OCI-M2 (cell line): ENCODE data around the gene MYO18B.

Source experiments
- DNase-seq: peaks from one replicate; lab custom pipeline; 2025; ENCODE audit not compliant: unreplicated experiment; lab: John Stamatoyannopoulos, UW

Gene MYO18B

DNA sequence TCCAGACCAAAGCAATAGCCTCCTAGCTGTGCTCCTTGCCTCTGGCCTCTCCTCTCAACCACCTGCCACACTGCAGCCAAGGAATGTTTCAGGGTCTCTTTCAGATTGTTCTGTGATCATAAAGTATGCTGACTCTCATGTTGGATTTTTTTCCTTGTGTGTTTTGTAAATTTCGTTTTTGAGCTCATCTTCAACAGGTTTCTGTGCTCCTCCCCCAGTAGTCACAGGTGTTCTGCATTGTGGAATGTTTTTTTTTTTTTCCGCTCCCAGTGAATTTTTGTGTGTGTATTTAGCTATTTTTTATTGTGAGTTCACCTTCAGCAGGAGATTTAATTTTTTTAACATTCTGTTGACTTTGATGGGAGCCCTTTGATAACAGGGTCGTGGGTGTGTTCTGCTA, 153.7 kb downstream of the MYO18B start:
- no peak for DNase-seq

DNA sequence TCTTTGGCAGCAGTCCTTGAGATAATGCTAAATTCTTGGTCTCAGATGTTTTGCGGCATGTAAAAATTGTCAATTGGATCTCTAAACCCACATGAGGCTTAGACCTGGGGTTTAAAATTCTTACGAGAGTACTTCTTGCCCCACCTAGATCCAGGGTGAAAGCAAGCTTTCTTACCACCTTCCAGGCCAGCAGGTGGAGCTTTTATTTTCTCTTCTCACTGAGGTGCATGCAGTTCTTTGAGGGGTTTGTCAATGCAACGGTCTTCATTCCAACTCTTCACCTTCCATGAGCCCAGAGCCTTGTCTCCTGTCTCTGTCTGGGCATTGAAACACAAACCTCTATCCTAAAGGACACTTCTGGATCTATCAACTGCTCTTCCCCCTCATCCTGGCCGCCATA, 154.1 kb downstream of the MYO18B start:
- no peak for DNase-seq

- DNase-seq: no peak
Observed at GRCh38 chr22:25896592-25896991, 154.6 kb downstream of the MYO18B start.

GRCh38 chr22:25898707-25899365, 156.8 kb downstream of the MYO18B start:
- DNase-seq: no peak

- no peak for DNase-seq
Observed at GRCh38 chr22:25899566-25899965, 157.6 kb downstream of the MYO18B start.

GRCh38 chr22:25900390-25900789, 158.4 kb downstream of the MYO18B start:
- DNase-seq: no peak

DNA sequence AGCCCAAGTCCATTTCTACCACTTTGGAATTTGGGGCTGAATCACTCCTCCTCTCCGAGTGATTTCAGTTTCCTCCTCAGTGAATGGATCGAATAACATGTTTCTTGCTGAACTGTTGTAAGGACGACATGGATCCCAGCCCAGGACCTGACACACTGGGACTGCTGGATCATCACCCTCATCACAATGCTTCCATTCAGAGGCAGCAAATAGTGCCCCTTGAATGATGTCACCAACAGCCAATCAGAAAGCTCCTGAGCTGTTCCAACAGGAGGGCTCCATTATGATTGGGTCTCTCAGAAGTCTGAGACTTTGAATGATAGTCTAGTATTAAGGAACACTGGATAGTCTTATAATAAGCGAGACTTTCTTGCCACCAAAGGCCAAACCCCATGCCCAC, 158.9 kb downstream of the MYO18B start:
- DNase-seq: no peak

- DNase-seq: no peak
Observed at GRCh38 chr22:25902402-25902801, 160.4 kb downstream of the MYO18B start.

GRCh38 chr22:25903294-25903693, 161.3 kb downstream of the MYO18B start:
- no peak for DNase-seq

GRCh38 chr22:25908212-25908611, 166.2 kb downstream of the MYO18B start:
- DNase-seq: no peak

- DNase-seq: no peak
Observed at GRCh38 chr22:25908755-25909154, 166.8 kb downstream of the MYO18B start.

DNA sequence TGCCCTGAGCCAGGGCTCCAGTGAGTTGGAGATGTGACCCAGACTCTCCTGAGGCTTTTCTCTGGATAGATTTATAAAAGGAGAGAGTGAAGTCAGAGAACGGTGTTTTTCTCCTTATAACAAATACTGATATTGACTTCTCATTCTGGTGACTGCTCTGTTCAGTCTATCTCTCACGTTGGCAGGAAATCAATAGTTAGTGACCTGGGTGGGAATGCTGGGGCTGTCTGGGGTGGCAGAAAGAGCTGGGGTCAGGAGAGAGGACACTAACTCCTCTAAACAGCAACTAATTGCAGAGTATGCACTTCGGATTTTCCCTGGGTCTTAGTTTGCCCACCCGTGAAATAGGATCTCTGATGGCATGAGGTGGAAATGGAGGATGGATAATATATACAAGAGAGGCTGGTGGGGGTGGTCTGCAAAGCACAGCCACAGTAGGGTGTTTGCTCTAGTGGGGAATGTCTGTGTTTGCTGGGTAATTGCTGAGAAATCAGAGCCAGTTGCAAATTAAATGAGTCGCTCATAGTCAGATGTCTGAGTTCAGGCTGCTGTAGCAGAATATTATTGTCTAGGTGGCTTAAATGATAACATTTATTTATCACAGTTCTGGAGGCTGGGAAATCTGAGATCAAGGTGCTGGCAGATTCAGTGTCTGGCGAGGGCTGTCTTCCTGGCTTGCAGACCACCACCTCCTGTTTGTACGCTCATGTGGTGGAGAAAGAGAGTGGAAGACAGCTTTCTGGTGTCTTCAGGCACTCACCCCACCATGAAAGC, 167.8 kb downstream of the MYO18B start:
- DNase-seq: no peak

- DNase-seq: no peak
Observed at GRCh38 chr22:25911243-25911972, 169.4 kb downstream of the MYO18B start.

GRCh38 chr22:25919452-25919851, 177.5 kb downstream of the MYO18B start:
- no peak for DNase-seq

DNA sequence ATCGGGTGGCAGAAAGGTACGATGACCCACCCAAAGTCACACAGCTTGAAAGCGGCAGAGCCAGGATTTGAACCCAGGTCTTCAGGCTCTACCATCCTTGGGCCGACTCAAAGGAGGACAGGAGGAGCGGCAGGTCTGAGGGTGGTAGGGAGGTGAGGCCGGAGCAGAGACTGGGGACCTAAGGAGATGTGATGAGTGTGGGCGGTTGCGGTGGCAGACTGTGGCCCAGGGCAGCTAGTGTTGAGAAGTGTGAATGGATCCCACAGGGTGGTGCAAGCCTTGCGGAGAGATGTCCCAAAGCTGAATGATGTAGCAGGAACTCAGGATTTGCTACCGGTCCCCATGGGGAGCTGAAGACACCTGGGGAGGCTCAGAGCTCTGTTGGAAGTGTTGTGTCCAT, 180.2 kb downstream of the MYO18B start:
- no peak for DNase-seq

DNA sequence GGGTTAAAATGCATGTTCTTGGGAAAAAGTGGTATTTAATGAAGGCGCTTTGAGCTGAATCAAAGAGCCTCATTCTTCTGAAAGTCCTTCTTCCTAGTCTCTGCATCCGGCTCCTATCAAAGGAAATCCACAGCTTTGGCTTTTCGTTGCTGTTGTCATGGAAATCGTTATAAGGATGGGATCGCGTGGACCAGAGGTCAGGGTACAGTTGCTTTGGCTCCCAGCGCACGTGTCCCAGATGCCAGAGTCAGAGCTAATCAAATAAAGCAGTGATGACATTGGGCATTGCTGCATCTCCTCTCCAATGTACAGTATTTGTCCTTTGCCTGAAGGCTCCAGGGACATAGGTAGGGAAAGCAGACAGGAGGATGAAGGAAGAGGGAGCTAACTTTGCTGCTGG, 181.9 kb downstream of the MYO18B start:
- DNase-seq: no peak

DNA sequence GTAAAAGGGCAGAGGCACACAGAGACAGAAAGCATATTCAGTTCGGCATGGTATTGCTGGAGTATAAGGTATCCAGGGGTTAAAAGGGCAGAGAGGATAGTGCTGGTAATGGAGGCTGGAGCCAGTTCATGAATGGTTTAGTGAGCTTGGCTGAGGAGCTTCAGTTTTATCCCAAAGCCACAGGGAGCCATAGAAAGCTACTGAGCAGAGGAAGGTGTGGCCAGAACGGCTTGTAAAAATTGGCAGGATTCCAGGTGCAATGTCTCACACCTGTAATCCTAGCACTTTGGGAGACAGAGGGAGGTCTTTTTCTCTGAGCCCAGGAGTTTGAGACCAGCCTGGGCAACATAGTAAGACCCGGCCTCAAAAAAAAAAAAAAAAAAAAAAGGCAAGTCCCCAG, 186.1 kb downstream of the MYO18B start:
- DNase-seq: no peak

- no peak for DNase-seq
Observed at GRCh38 chr22:25929321-25929878, 187.4 kb downstream of the MYO18B start.

DNA sequence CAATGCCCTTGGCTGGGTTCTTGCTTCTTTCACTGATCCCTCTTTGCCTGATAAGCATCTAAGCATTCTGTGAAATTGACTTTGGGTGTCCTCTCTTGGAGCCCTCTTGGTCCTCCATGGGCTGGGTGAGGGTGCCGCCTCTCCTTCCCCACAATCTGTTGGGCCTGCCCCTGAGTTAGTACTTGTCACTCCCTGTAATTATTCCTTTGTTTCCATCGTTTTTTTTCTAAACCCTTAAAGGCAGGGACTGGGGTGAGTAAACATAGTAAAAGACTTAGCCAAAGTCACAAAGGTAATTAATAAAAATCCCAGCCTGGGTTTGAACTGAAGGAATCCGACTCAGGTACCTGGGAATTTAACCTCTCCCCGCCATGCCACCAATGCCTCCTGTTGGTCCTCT, 188.1 kb downstream of the MYO18B start:
- DNase-seq: no peak

DNA sequence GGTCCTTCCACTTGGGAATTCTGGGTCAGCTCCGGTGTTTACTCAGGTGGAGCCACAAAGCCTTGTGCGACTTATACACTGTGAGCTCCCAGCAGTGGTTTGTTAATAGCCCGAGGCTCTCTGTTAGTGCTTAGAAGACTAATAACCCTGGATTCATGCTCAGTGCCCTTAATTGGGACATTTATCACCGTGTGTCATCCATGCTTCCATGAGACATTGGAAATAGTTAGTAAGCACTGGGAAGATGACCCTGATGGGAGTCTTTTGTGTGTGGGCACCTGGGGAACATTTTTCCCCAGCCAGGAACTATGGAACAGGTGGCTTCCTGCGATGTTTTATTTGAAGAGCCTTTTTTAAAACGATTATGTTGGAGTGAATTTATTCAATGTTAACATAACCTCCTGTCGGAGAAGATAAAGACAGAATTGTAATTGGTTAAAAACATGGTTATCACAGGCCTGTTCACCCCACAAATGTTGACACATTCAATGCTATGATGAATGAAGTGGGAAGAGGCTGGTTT, 188.9 kb downstream of the MYO18B start:
- DNase-seq: no peak

DNA sequence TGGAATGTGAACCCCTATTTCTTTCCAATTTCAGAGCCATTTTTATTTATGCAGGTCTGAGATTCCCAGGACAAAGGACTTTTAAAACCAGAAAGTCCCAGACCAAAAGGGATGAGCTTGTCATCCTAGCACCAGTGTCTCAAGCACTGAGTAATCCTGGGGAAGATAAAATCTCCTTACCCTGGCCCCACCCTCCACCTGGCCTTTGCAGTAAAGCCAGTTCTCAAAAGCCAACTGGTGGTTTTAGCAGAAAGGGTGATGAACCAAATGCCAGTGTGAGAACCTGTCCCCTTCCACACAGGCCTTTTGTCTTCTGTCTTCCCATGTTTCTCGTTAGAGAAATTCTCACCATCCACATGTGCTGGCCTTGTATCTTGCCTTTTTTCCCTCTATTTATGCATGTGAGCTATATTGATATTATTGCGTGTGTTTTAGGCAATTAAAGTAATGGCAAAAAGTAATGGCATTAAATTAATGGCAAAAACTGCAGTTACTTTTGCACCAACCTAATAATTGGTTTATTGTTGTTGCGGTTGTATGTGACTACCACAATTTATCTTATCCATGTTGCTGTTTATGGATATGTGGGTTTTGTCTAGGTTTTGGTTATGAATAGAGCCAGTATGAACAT, 191.3 kb downstream of the MYO18B start:
- DNase-seq: no peak
